ENCODE data around the gene PPFIA1. TPM values are rescaled to one million over a fixed set of nuclear protein-coding genes. Genes with fewer than 3 reads are reported as not detected.
"Not testable (repeated sequence)": the region's sequence is repeated elsewhere in the genome, so short reads cannot be mapped to it uniquely, and the experiment has no call there.

PPFIA1 gene
- total RNA-seq, 1 donor = 37.1 TPM

DNA sequence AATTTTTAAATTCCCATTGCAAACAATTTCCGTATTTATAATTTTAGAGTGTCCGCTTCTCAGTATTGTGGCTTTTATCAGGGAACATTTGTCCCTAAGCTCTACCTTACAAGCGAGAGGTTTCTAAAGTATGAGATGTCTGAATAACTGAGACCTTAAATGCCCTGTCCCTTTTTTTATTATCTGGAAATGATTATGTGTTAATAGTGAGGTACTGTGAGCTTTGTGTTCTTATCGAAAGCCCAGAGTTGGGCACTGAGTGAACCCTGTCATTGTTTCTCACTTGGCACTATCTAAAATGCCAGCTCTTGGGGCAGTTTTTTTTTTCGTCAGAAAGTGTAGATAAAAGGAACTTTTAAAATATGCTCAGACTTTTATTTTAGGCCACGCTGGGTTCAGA lies 137.3 kb downstream of the PPFIA1 start:
- TF ChIP-seq, protein P1, sequence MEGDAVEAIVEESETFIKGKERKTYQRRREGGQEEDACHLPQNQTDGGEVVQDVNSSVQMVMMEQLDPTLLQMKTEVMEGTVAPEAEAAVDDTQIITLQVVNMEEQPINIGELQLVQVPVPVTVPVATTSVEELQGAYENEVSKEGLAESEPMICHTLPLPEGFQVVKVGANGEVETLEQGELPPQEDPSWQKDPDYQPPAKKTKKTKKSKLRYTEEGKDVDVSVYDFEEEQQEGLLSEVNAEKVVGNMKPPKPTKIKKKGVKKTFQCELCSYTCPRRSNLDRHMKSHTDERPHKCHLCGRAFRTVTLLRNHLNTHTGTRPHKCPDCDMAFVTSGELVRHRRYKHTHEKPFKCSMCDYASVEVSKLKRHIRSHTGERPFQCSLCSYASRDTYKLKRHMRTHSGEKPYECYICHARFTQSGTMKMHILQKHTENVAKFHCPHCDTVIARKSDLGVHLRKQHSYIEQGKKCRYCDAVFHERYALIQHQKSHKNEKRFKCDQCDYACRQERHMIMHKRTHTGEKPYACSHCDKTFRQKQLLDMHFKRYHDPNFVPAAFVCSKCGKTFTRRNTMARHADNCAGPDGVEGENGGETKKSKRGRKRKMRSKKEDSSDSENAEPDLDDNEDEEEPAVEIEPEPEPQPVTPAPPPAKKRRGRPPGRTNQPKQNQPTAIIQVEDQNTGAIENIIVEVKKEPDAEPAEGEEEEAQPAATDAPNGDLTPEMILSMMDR (IDR thresholded peaks at IDR 0.05; ENCODE audit: insufficient read depth, low read length) = no peak
- H3K4me3 ChIP-seq (ENCODE audit: low read depth, low read length) = no peak overlapping the region
- DNase-seq (ENCODE audit: low read depth) = no peak

DNA sequence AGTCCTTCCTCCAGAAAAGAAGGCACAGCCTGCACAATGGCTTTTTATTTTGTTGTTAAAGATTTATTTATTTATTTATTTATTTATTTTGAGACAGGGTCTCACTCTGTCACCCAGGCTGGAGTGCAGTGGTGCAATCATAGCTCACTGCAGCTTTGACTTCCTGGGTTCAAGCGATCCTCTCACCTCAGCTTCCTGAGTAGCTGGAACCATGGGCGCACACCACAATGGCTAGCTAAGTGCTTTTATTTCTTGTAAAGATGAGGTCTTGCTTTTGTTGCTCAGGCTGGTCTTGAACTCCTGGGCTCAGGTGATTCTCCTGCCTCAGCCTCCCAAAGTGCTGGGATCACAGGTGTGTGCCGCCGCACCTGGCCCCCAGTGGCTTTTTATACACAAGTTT lies 137.8 kb downstream of the PPFIA1 start:
- not testable (repeated sequence) for DNase-seq (ENCODE audit: low read depth); H3K4me3 ChIP-seq (ENCODE audit: low read depth, low read length)

DNA sequence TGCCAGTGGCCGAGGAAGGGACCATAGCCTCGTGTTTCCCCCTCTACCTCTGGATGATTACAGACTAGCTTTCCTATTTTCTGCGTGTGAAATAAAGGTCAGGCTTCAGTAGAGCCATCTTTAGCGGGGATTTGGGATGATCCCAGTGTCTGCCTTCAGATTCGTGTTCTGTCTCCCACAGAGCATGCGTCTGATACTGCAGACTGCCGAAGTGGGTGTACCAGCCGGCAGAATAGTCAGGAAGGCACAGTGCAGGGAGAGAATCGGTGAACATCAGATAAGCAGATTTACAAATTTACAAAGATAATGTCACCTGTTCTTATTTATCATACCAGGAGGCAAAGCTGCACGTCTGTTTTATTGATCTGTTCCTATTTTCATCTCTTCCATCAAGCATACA lies 138.9 kb downstream of the PPFIA1 start:
- H3K4me3 ChIP-seq (ENCODE audit: low read depth, low read length) = no peak overlapping the region
- TF ChIP-seq, protein P1 (IDR thresholded peaks at IDR 0.05; ENCODE audit: insufficient read depth, low read length) = no peak
- no peak for DNase-seq (ENCODE audit: low read depth)

DNA sequence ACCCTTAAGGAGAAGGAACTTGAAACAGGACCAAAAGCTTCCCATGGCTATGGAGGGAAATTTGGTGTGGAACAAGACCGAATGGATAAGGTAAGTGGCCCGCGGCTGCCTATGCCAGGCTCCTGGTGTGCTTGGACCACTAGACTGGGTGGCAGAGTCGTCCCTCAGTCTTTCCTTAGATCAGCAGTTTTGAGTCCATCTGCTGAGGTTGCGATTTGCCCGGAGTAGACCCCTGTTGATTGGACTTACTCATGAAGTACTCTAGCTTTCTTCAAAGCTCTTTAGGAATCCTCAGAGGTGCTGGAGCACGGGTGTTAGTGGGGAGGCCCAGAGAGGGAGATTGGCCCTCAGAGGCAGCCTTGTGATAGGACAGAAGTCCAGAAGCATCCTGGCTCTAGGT lies 139.4 kb downstream of the PPFIA1 start:
- DNase-seq (ENCODE audit: low read depth) = no peak
- TF ChIP-seq, protein P1 (IDR thresholded peaks at IDR 0.05; ENCODE audit: insufficient read depth, low read length) = no peak
- no peak overlapping the region for H3K4me3 ChIP-seq (ENCODE audit: low read depth, low read length)

DNA sequence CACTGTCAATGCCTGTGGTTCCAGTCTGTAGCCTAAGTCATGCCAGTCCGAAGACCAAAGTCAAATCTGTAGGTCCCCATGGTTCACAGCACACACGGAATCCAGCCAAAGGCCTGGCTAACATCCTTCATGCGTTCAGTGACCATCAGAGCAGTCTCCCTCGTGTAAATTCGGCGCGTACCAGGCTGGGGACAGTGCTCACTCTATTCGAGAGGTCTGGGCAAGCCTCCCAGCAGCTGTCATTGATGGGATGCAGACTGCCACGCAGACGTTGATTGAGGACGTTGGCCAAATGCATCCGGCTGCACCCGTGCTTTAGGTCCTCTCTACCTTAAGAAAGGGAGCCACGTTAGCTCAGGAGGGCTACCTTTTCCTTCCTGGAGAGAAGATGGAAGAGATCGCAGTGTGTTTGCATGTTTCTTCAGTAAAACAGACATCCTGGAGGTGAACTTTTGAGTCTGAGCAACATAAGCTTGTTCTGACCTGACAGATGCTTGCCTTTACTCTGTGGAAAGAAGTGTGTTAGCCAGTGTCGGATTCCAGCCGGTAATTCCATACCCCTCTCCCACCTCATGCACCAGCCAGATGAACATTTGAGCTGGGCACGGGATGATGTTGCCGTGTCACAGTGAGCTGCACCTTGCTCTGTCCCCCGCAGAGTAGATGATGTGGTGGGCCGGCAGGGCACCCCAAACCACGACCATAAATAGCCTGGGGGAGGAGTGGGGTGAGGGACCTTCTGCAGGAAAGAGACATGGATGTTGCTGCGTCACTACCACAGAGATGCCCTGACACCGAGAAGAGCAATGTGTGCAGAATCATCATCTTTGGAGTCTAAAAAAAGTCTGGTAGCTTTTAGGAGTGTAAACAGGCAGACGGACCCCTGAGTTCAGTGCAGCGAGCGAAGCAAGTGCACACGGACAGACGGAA lies 140.1 kb downstream of the PPFIA1 start:
- no peak for DNase-seq (ENCODE audit: low read depth)
- TF ChIP-seq, protein P1 (IDR thresholded peaks at IDR 0.05; ENCODE audit: insufficient read depth, low read length) = no peak
- H3K4me3 ChIP-seq (ENCODE audit: low read depth, low read length) = no peak overlapping the region

DNA sequence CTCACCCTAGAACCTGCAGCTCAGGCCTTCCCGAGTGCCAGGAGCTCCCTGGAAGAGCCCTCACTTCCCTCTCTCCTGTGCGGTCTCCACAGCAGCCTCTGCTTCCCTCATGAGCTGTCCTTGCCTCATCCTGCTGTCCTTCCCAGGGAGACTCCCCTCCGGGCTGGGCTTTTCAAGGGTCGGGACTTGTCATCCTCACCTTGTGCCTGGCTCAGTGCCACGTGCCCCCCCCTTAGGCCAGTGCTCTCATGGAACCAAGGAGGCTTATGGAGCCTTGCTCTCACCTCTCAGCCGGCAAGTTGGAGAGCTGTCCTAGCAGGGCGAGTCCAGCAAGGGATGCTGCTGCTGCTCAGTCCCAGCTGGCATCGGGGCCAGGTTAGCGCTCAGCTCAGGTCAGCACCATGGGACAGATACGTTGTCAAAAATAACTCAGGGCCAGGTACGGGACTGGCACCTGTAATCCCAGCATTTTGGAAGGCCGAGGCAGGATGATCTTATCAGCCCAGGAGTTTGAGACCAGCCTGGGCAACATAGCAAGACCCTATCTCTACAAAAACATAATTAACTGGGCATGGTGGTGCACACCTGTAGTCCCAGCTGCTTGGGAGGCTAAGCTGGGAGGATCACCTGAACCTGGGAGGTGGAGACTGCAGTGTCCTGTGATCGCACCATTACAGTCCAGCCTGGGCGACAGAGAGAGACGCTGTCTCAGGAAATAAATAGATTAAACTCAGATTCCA lies 141.4 kb downstream of the PPFIA1 start:
- DNase-seq (ENCODE audit: low read depth) = no peak
- TF ChIP-seq, protein P1 (IDR thresholded peaks at IDR 0.05; ENCODE audit: insufficient read depth, low read length) = no peak
- no peak overlapping the region for H3K4me3 ChIP-seq (ENCODE audit: low read depth, low read length)

DNA sequence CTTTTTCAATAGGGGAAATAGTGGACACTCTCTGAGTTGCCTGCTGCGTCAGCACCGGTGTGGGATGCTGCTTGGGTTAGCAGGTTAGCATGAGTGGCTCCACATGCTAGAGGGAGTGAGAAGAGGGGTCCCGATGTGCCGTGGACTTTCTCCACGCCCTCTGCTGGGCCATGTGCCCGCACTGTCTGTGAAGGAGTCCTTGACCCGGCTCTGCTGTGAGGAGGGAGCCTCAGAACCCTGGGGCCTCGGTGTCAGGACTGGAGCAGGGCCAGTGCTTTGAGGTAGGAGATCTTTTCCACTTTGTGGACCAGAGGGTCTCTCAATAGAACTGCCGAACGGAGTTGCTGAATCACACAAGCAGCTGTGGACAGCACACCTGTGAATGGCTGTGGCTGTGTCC lies 142.7 kb downstream of the PPFIA1 start:
- TF ChIP-seq, protein P1 (IDR thresholded peaks at IDR 0.05; ENCODE audit: insufficient read depth, low read length) = no peak
- no peak for DNase-seq (ENCODE audit: low read depth)
- H3K4me3 ChIP-seq (ENCODE audit: low read depth, low read length) = no peak overlapping the region
